CD1c-positive myeloid dendritic cell (primary cell): ENCODE measurements around the gene GNAO1.

Experiments used
- DNase-seq: peaks from one replicate; pipeline ENCODE4 v3.0.0-alpha.2; 2016; ENCODE audit errors: extremely low spot score

Gene GNAO1

DNA sequence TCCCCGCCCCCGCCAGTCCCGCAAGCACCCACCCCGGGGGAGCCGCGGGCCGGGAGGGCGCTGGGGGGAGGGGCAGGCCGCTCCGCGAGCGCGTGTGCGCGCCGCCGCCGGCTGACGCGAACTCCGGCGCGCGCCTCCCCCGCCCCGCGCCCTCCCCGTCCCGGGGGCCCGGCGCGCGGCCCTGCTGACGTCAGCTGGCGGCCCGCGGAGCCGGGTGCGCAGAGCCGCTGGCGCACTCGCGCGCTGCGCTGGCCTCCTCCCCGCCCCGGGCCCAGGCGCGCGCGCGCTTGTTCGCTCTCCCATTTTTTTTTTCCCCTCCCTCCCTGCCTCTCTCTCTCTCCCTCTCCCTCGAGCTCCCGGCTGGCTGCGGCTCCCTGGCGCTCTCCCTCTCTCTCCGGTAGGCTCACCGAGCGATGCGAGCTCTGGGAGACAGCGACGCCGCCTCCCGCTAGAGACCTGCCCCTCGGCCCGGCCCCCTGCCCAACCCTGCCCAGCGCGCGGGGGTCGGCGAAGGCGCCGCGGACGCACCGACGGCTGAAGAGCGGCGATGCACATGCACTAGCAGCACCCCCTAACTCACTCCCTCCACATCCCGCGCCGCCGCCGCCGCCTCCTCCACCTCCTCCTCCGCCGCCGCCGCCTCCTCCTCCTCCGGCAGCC is at the start of gene GNAO1:
GNAO1 (plus strand) TSS at position 334 of the 660 bp plus-strand sequence. CDS start 747 bp downstream, outside the sequence.
- peak; percentile 68 for DNase-seq

DNA sequence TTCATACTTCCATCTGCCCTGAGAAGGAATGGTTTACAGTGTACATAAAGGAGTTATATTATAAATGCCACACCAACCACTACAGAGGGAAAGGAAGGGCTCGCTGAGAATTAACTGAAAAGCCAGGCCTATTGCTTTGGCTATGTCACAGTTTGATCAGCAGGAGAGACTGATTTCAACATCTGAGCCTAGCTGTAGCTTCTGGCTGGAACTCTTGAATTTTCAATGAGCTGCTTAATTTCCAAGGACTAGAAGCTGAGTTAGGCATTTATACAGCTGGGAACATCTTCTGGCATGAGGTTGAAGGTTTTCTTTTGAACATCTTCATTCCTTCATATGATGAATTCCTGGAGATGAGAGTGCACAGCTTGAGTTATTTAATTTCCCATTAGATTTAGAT is 47.6 kb upstream of the GNAO1 start:
- no peak for DNase-seq

- no peak for DNase-seq
Measured at GRCh38 chr16:56145369-56145768, 45.9 kb upstream of the GNAO1 start.

GRCh38 chr16:56151621-56152020 is 39.7 kb upstream of the GNAO1 start:
- DNase-seq, result no peak

- DNase-seq, result no peak
Measured at GRCh38 chr16:56161658-56162057, 29.6 kb upstream of the GNAO1 start.

DNA sequence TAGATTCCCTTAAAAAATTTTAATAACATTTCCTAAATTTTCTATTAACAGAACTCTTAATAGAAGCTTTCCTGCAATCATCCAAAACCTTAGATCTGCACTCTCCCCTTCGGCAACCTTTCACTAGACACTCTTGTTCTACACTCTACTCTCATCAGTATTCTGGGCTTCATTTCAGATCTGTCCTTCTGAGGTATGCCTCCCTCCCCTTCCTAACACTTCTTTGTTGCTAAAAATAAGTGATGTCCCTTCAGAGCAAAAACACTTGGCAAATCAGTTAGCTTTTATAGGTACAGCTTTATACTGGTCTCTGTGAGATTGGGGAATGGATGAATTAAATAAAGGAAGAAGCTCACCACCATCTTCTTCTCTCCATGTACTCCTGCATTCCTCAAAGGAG is 28.2 kb upstream of the GNAO1 start:
- no peak for DNase-seq

DNA sequence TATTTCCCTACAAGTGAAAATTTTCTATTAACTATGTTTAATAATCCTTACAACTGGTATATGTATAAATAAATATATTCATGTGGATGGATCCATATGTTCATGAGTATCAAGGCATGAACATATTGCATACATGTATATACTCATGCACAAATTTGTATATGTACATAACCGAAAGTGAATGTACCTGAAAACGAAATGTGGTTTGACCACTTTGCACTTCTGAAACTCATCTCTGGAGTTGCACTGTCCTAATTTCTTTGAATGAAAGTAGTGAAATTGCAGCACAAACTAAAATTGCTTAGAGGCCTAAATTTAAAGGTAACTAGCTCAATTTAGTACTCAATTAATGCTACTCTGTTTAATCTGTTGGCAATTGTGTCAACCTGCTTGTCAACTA is 27.4 kb upstream of the GNAO1 start:
- no peak for DNase-seq

GRCh38 chr16:56164636-56165035 is 26.7 kb upstream of the GNAO1 start:
- DNase-seq, result no peak

- no peak for DNase-seq
Measured at GRCh38 chr16:56174411-56174810, 16.9 kb upstream of the GNAO1 start.

DNA sequence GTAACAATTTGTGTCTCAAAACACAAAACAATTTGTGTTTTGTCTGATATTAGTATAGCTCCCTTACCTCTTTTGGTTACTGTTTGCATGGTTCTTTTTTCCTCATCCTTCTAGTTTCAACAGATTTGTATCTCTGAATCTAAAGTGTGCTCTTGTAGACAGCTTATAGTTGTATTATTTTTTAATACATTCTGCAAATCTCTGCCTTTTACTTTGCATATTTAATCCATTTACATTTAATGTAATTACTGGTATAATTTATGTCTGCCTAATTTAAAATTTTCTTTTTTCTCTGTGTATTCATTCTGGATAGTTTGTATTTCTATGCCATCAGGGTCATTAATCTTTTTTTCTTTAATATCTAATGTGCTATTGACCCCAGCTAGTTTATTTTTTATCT is 9.9 kb upstream of the GNAO1 start:
- no peak for DNase-seq

DNA sequence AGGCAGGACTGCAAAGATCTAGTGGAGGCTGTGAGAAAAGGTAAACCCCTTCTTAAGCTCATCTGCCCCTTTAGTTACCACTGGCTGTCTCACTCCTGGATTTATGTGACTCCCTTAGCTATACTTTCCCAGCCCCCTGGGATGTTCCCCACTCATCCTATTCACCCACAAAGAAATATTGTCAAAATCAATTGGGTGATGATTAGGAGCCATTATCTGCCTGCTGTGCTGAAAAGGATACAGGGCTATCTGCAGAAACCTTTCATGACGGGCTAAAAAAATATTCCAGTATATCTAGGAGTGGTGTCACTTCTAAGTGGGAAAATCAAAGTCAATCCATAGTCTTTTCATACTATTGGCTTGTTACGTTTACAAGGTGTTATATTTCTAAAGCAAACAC is 8.0 kb upstream of the GNAO1 start:
- DNase-seq, result no peak

DNA sequence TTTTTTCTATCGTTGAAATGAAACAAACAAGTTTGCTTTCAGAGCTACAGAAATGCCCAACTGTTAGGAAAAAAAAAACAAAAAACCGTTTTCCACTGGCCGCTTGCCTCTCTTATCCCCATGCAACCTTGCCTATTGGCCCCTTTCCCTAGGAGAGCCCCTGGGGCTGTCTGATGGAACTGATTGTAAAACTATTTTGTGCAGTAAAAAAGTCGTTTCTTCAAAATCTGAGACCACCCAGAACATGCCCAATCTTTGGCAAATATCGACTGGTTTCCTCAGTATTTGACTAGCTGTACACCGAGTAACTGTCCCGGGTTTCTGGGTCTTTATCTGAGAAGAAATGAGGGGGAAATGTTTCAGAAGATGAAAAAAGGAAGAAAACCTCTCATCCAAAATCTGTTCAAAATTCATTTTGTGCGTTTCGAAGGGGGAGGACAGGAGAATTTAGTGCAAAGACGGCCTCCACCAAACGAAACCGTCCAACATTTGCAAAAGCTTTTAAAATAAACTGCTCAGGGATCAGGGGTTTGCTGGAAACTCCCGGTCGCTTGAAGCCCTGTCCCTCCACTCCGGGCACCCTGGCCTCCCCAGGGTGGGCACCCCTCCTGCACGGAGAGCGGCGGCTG is 1.1 kb upstream of the GNAO1 start:
- no peak for DNase-seq

DNA sequence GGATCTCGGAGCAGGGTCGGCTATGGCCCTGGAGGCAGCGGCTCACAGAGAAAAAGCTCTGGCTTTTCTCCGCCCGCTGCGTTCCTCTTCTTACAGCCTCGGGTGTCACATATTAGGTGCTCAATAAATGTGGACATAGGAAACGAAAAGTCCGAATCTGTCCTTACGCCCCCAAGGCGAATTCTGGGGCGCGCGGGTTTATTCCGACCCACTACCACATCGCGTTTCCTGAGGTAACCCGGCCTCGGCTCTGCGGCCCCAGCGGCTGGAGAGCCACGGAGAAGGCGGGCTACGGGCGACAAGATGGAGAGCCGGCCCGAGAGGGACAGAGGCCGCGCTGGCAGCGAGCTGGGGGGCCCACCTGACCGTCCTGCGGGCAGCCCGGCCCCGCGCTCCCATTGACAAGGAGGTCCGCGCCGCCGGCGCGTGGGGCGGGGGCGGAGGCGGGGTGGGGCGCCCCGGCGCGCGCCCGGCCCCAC is 573 bp upstream of the GNAO1 start:
- no peak for DNase-seq

- DNase-seq, result no peak
Measured at GRCh38 chr16:56191835-56192634, 746 bp downstream of the GNAO1 start.

DNA sequence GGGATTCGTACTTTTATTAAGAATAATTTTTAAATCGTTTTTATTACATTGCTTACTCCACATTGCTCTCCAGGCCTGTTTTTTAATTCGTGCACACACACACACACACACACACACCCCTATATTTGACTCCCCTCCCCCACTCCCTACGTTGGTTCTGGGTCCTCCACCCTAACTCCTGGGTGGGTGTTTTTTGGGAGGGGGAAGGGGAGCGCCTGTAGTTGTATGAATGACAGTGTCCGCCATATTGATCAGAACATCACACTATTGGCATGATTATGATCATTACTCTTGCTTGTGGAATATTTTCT is 1.3 kb downstream of the GNAO1 start:
- no peak for DNase-seq

- no peak for DNase-seq
Measured at GRCh38 chr16:56192986-56193945, 2.0 kb downstream of the GNAO1 start.

DNA sequence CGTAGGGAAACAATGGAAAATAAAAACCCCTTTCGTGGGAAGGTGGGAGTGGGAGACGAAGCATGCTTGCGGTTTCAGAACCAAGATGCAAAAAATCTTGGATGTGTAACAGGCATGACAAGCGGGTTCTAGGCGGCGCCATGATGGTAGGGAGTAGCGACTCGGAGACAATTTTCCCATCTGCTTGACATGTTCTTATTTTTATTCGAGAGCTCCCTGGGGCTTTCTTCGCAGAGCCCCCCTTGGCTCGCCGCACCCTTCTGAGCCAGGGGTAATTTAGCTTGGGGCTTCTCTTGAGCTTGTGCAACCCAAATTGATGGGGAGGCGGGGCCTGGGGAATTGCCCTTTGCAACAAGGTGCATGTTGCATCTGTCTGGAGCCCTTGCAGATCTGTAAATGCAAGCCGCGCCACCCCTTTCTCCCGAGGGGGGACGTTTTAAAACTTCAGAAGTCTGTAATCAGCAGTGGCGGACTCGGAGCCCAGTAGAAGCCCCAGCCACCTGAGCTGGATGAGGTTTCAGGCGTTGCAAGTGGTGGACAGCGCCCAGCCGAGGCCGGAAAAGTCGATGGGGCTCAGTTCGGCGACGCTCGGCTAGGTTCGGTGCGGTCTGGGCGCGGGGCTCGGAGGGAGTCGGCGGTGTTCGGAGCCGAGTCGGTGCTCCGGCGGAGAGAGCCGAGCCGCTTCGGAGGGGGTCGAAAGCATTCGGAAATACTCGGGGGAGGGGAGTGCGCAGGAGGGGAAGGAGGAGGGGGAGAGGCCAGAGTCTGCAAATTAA is 2.9 kb downstream of the GNAO1 start:
- DNase-seq, result peak; percentile 53

DNA sequence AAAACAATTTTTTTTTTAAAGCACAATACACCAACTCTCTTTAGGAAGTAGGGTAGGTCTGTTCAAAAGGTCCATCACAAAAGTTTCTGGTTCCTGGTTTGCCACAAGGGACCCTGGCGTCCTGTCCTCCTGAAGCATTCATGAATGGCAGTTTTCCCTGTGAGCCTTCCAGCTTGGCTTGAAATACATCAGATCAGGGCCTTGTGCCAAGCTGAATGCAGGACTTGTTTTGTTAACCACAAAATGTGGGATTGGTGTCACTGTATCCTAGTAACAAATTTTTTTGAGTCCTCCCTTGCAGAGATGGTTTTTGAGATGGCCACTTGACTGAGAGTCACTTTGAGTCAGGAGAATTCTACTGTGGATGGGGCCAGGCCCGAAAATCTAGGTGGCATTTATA is 3.9 kb downstream of the GNAO1 start:
- DNase-seq, result no peak

- no peak for DNase-seq
Measured at GRCh38 chr16:56196381-56196780, 5.1 kb downstream of the GNAO1 start.

GRCh38 chr16:56197192-56197992 is 6.1 kb downstream of the GNAO1 start:
- DNase-seq, result no peak
